ENCODE measurements around the gene ST7.

Gene ST7

GRCh38 chr7:116979430-116979829, 26.1 kb downstream of the ST7 start:
- no peak for DNase-seq (ENCODE audit: low read depth in 3 of 3)

GRCh38 chr7:116980354-116980753, 27.1 kb downstream of the ST7 start:
- no peak for DNase-seq (ENCODE audit: low read depth in 3 of 3)

GRCh38 chr7:116981939-116982338, 28.6 kb downstream of the ST7 start:
- DNase-seq (ENCODE audit: low read depth in 3 of 3): no peak

GRCh38 chr7:116984511-116984910, 31.2 kb downstream of the ST7 start:
- DNase-seq (ENCODE audit: low read depth in 3 of 3): no peak

GRCh38 chr7:116984917-116985316, 31.6 kb downstream of the ST7 start:
- no peak for DNase-seq (ENCODE audit: low read depth in 3 of 3)

GRCh38 chr7:116985575-116985974, 32.3 kb downstream of the ST7 start:
- no peak for DNase-seq (ENCODE audit: low read depth in 3 of 3)

- DNase-seq (ENCODE audit: low read depth in 3 of 3): no peak
Measured at GRCh38 chr7:116986611-116987565, 33.6 kb downstream of the ST7 start.

GRCh38 chr7:116988363-116988989, 35.2 kb downstream of the ST7 start:
- DNase-seq (ENCODE audit: low read depth in 3 of 3): no peak

- no peak for DNase-seq (ENCODE audit: low read depth in 3 of 3)
Measured at GRCh38 chr7:116990056-116990455, 36.8 kb downstream of the ST7 start.

- no peak for DNase-seq (ENCODE audit: low read depth in 3 of 3)
Measured at GRCh38 chr7:116991233-116991632, 37.9 kb downstream of the ST7 start.

GRCh38 chr7:116994611-116995010, 41.3 kb downstream of the ST7 start:
- no peak for DNase-seq (ENCODE audit: low read depth in 3 of 3)

GRCh38 chr7:116997972-116998371, 44.7 kb downstream of the ST7 start:
- no peak for DNase-seq (ENCODE audit: low read depth in 3 of 3)

- DNase-seq (ENCODE audit: low read depth in 3 of 3): no peak
Measured at GRCh38 chr7:116998567-116999175, 45.4 kb downstream of the ST7 start.

- no peak for DNase-seq (ENCODE audit: low read depth in 3 of 3)
Measured at GRCh38 chr7:116999311-116999710, 46.0 kb downstream of the ST7 start.

GRCh38 chr7:117001283-117001682, 48.0 kb downstream of the ST7 start:
- no peak for DNase-seq (ENCODE audit: low read depth in 3 of 3)

- DNase-seq (ENCODE audit: low read depth in 3 of 3): no peak
Measured at GRCh38 chr7:117004899-117005298, 51.6 kb downstream of the ST7 start.

- no peak for DNase-seq (ENCODE audit: low read depth in 3 of 3)
Measured at GRCh38 chr7:117005449-117005848, 52.1 kb downstream of the ST7 start.

GRCh38 chr7:117006907-117007684, 53.8 kb downstream of the ST7 start:
- DNase-seq (ENCODE audit: low read depth in 3 of 3): no peak

- no peak for DNase-seq (ENCODE audit: low read depth in 3 of 3)
Measured at GRCh38 chr7:117008118-117008885, 55.0 kb downstream of the ST7 start.

- DNase-seq (ENCODE audit: low read depth in 3 of 3): no peak
Measured at GRCh38 chr7:117008886-117009531, 55.7 kb downstream of the ST7 start.
